Neuron (in vitro differentiated cells): ENCODE measurements around the gene ICAM3.

Experiments
- H2AFZ ChIP-seq: one replicate; pipeline ENCODE4 v1.6.1; 2013; ENCODE audit warnings: low read depth, mild to moderate bottlenecking, inconsistent platforms, low read length, moderate library complexity
- H3K27me3 ChIP-seq: one replicate; pipeline ENCODE4 v1.6.1; 2013; ENCODE audit warnings: low read length; ENCODE audit not compliant: insufficient read depth
- H3K36me3 ChIP-seq: one replicate; pipeline ENCODE4 v1.6.1; 2013; ENCODE audit warnings: low read length; ENCODE audit not compliant: insufficient read depth
- H3K4me1 ChIP-seq: one replicate; pipeline ENCODE4 v1.6.1; 2013; ENCODE audit warnings: low read length; ENCODE audit not compliant: insufficient read depth
- H3K4me3 ChIP-seq: 2 replicates; pipeline ENCODE4 v1.5.1; 2013; ENCODE audit warnings: mild to moderate bottlenecking, low read length, moderate library complexity
- H3K9me3 ChIP-seq: one replicate; pipeline ENCODE4 v1.6.1; 2013; ENCODE audit warnings: low read length

Gene ICAM3

GRCh38 chr19:10365518-10365917, 26.1 kb upstream of the ICAM3 start:
- no peak overlapping the region for H2AFZ ChIP-seq
- H3K27me3 ChIP-seq: no peaks in the 10 kb centered on the region
- H3K4me1 ChIP-seq: no peaks in the 10 kb centered on the region
- H3K4me3 ChIP-seq: no peak overlapping the region
- H3K9me3 ChIP-seq: peaks cover 7% of the 10 kb centered on the region
- H3K36me3 ChIP-seq: peaks cover 72% of the 10 kb centered on the region

DNA sequence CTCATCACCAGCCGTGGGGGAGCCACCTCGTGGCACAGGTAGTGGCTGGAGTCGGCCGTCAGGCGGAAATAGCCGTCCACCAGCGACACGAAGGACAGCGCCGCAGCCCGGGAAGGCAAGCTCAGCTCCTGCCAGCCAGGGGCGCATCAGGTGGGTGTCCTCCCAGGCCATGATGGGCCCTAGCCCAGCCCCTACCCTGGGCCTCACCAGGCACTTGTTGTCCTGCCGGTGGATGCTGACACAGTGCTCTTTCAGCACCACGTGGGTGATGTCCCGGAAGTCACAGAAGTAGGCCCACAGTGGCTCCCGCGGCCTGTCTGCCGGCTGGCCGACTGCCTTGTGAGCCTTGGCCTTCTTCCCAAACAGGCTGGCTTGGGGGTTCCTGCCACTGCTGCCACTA, 25.2 kb upstream of the ICAM3 start:
- Histone ChIP-seq H3K27me3 (no peaks in the 10 kb centered on the region), H3K4me3 (no peak overlapping the region), H2AFZ (no peak overlapping the region), H3K9me3 (peaks cover 7% of the 10 kb centered on the region), H3K4me1 (no peaks in the 10 kb centered on the region), H3K36me3 (peaks cover 73% of the 10 kb centered on the region)

DNA sequence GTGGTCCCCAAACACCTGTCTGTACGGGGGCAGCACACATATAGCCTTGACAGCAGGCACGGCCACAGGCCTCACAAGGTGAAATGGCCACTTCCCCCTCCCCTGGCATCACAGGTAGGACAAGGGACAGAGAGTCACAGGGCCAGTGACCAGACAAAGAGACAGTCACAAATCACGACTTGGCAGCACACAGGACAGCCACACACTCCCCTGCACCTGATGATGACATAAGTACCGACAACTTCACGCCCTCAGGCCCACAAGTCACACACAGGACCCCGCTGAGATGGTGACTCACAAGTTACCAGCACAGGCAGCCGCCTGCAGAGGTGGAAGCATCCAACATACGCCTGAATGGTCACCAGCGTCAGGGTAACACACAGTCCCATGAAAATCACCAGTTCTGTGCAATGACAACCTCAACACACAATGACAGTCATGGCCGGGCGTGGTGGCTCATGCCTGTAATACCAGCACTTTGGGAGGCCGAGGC, 24.4 kb upstream of the ICAM3 start:
- Histone ChIP-seq H2AFZ (no peak overlapping the region), H3K27me3 (no peaks in the 10 kb centered on the region), H3K4me3 (no peak overlapping the region), H3K4me1 (no peaks in the 10 kb centered on the region), H3K9me3 (peaks cover 7% of the 10 kb centered on the region), H3K36me3 (peaks cover 71% of the 10 kb centered on the region)

DNA sequence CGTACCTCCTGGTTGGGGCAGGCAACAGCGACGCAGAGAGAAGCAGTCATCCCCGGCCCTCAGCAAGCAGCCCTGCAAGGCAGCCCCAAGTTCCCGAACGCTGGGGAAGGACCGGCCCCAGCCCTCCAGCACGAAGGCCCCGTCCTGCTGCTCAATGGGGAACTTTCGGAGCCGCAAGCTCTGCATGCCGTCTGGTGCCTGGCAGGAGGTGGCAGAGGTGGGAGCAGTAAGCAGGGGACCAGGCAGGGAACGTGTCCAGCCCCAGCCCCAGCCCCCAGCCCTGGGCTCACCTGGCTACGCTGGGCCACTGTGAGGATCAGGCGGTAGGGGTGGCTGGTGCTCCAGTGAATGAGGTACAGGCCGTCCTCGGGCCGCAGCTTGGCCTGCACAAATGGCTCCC, 22.8 kb upstream of the ICAM3 start:
- Histone ChIP-seq H3K4me1 (no peaks in the 10 kb centered on the region), H3K36me3 (peaks cover 74% of the 10 kb centered on the region)

GRCh38 chr19:10361569-10362011, 22.2 kb upstream of the ICAM3 start:
- Histone ChIP-seq H3K9me3 (no peaks in the 10 kb centered on the region), H3K4me3 (no peak overlapping the region), H3K27me3 (no peaks in the 10 kb centered on the region), H3K4me1 (no peaks in the 10 kb centered on the region), H3K36me3 (peaks cover 69% of the 10 kb centered on the region), H2AFZ (no peak overlapping the region)

More for the DNA sequence above, 22.8 kb upstream of the ICAM3 start:
- Histone ChIP-seq H2AFZ (no peak overlapping the region), H3K27me3 (no peaks in the 10 kb centered on the region), H3K4me3 (no peak overlapping the region), H3K9me3 (no peaks in the 10 kb centered on the region)

- H2AFZ ChIP-seq: no peak overlapping the region
These were observed 17.0 kb upstream of the ICAM3 start for GRCh38 chr19:10356431-10356830.

GRCh38 chr19:10353793-10354391, 14.5 kb upstream of the ICAM3 start:
- Histone ChIP-seq H3K27me3 (no peaks in the 10 kb centered on the region), H3K9me3 (no peaks in the 10 kb centered on the region), H3K4me1 (no peaks in the 10 kb centered on the region), H3K36me3 (peaks cover 54% of the 10 kb centered on the region), H3K4me3 (no peak overlapping the region), H2AFZ (no peak overlapping the region)

More at GRCh38 chr19:10356431-10356830, 17.0 kb upstream of the ICAM3 start:
- Histone ChIP-seq H3K9me3 (no peaks in the 10 kb centered on the region), H3K4me1 (no peaks in the 10 kb centered on the region), H3K36me3 (peaks cover 59% of the 10 kb centered on the region), H3K4me3 (no peak overlapping the region), H3K27me3 (no peaks in the 10 kb centered on the region)

DNA sequence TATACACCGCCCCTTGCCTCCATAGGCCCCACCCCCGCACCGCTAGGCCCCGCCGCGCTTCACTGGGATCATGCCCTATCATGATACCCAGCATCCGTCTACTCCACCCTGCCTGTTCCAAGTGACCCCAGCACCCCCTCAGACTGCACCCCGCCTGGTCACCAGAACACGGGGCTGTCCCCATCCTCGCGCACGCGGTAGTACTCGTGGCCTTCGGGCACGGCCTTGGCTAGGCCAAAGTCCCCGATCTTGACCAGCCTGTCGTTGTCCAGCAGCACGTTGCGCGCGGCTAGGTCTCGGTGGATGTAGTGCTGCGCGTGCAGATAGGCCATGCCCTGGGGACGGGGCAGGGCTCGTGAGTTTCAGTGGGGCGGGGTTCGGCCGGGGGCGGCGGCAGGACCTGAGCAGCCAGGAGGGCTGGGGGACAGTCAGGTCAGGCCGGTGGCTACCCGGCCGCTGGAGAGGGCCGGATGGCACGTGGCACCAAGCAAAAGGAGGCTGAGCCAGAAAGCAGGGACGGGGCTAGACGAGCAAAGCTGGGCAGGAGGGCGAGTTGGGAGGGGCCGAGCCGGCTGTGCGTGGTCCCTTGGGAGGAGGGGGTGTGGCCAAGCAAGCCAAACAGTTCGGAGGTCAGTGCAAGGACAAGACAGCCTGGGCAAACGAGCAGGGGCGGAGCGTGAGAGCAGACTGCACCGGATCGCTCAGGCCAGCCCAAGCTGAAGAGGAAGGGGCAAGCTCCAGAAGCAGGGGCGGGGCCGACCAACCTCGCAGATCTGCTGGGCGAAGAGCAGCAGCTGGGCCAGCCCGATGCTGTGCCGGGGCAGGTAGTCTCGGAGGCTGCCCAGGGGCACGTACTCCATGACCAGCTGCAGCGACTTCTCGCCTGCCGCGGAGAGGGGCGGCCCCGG, 13.6 kb upstream of the ICAM3 start:
- Histone ChIP-seq H2AFZ (no peak overlapping the region), H3K27me3 (no peaks in the 10 kb centered on the region), H3K9me3 (no peaks in the 10 kb centered on the region), H3K4me3 (no peak overlapping the region), H3K4me1 (no peaks in the 10 kb centered on the region), H3K36me3 (peaks cover 50% of the 10 kb centered on the region)

- Histone ChIP-seq H2AFZ (no peak overlapping the region), H3K4me1 (no peaks in the 10 kb centered on the region), H3K36me3 (peaks cover 12% of the 10 kb centered on the region), H3K4me3 (no peak overlapping the region), H3K9me3 (no peaks in the 10 kb centered on the region), H3K27me3 (no peaks in the 10 kb centered on the region)
These were observed 7.1 kb upstream of the ICAM3 start for GRCh38 chr19:10346509-10346908.

GRCh38 chr19:10344780-10345179, 5.4 kb upstream of the ICAM3 start:
- Histone ChIP-seq H3K4me3 (no peak overlapping the region), H3K36me3 (peaks cover 1% of the 10 kb centered on the region), H3K27me3 (no peaks in the 10 kb centered on the region), H3K4me1 (no peaks in the 10 kb centered on the region), H3K9me3 (no peaks in the 10 kb centered on the region), H2AFZ (no peak overlapping the region)

- Histone ChIP-seq H3K27me3 (no peaks in the 10 kb centered on the region), H3K9me3 (no peaks in the 10 kb centered on the region), H3K4me1 (no peaks in the 10 kb centered on the region), H3K4me3 (no peak overlapping the region), H2AFZ (no peak overlapping the region), H3K36me3 (no peaks in the 10 kb centered on the region)
These were observed 4.1 kb upstream of the ICAM3 start for GRCh38 chr19:10343495-10343894.

DNA sequence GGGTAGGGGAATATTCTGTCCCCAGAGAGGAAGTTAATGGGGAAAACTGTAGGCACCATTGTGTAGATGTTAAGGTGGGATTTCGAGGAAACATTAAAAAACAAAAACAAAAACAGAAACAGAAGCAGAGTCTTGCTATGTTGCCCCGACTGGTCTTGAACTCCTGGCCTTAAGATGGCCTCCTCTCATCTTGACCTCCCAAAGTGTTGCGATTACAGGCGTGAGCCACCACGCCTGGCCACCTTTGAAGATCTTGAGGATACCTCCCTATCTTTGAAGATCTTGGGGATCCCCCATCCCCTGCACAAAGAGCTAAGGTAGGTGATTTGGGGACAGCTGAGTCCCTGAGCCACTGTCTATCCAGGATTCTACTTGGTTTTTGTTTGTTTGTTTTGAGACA, 553 bp upstream of the ICAM3 start:
- no peak overlapping the region for H2AFZ ChIP-seq
- no peaks in the 10 kb centered on the region for H3K4me1 ChIP-seq
- H3K36me3 ChIP-seq: no peaks in the 10 kb centered on the region
- no peak overlapping the region for H3K4me3 ChIP-seq
- H3K27me3 ChIP-seq: no peaks in the 10 kb centered on the region
- no peaks in the 10 kb centered on the region for H3K9me3 ChIP-seq

DNA sequence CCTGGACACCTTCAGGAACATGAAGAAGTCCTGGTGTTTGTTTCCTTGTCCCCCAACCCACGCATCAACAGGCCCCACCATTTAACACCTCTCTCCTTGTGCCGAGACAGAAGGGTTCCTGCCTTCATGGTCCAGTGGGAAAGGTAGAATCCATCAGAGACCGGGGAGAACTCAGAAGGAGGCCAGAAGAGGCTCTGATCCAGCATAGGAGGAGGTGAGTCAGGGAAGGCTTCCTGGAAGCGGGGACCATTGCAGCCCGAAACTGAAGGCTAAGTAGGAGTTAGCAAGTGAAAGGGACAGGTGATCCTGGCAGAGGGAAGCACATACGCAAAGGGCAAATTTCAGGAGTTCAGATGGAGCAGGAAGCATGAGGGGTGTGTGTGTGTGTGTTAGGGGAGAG, 484 bp downstream of the ICAM3 start:
- Histone ChIP-seq H3K9me3 (no peaks in the 10 kb centered on the region), H3K36me3 (no peaks in the 10 kb centered on the region), H3K4me3 (no peak overlapping the region), H3K4me1 (peaks cover 2% of the 10 kb centered on the region), H2AFZ (no peak overlapping the region), H3K27me3 (no peaks in the 10 kb centered on the region)
